NCI-H524 treated with DMSO at 0.1 percent for 48 hours (cell line): ENCODE measurements around the gene GPR158.
"Not testable (repeated sequence)": the region's sequence is repeated elsewhere in the genome, so short reads cannot be mapped to it uniquely, and the experiment has no call there.

Experiments used
- DNase-seq: peaks from one replicate; lab custom pipeline; 2025; lab: John Stamatoyannopoulos, UW

Gene GPR158

DNA sequence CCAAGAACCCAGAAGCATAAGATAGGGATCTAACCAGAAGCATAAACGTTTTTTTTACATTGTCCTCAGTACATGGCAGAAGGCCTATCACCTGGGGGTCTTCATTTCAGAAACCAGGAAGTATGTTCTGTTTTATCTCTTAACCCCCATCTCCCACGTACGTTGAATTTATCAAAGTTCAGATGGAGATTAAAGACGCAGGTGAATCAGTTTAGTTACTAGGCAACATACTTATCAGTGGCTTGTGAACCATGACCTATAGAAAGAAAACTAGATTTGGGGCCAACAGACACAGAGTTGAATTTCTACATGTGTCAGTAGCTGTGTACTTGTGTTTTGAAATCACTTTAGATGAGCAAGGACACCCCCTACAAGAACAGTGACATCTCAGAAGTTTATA, 122.7 kb downstream of the GPR158 start:
- DNase-seq = no peak

DNA sequence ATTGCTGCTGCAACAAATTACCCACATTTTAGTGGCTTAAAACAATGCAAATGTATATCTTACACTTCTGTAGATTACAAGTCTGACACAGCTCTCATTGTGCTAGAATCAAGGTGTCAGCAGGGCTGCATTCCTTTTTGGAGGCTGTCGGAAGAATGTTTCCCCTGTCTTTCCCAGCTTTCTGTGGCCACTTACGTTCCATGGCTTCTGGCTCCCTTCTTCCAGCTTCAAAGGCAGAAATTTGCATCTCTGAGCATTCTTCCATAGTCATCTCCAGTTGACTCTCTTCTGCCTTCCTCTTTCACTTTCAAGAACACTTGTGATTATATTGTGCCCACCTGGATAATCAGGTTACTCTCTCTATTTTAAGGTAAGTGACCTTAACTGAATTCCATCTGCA, 125.3 kb downstream of the GPR158 start:
- DNase-seq = no peak

DNA sequence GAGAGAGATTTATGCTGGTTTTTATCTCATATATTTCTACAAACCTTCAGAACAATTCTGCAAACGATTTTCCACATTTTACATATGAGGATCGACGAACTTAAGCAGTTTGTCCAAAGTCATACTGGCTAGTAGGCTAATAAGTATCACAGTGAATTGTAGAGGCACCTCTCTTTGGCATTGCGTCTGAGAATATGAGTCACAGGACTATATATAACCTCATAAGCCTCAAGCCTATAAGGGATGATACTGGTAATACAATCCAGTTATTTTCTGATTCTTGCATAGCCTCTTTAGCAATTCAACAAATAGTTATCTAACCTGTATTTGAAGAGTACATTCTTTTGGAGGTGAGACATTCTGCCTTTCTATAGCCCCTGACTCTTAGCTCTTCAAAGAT, 129.8 kb downstream of the GPR158 start:
- no peak for DNase-seq

DNA sequence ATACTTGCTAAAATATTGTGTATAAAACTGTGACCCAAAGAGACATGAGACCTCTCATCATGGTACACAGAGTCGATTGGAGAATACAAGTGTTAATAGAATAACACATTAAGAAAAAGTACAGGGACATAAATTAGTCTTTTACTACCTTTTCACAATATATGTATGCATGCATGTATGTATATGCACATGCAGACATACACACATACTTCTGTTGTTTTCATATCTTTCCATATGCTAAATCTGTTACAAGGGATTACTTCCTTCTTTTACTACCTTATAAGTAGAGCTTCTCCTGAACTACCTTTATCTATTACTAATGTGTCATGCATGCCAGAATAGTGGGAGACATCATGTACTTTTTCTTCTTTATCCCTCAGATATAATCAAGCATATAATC, 131.6 kb downstream of the GPR158 start:
- DNase-seq = no peak

DNA sequence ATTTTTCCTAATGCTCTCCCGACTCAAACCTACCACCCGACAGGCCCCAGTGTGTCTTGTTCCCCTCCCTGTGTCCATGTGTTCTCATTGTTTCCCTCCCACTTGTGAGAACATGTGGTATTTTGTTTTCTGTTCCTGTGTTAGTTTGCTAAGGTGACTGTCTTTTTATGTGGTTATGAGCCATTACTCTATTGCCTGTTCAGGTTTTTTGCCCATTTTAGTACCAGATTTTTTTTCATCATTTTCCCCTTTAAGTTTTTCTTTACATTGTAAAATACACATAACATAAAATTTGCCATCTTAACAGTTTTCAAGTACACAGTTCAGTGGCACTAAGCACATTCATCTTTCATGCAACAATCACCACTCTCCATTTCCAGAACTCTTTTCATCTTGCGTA, 133.5 kb downstream of the GPR158 start:
- DNase-seq = no peak

DNA sequence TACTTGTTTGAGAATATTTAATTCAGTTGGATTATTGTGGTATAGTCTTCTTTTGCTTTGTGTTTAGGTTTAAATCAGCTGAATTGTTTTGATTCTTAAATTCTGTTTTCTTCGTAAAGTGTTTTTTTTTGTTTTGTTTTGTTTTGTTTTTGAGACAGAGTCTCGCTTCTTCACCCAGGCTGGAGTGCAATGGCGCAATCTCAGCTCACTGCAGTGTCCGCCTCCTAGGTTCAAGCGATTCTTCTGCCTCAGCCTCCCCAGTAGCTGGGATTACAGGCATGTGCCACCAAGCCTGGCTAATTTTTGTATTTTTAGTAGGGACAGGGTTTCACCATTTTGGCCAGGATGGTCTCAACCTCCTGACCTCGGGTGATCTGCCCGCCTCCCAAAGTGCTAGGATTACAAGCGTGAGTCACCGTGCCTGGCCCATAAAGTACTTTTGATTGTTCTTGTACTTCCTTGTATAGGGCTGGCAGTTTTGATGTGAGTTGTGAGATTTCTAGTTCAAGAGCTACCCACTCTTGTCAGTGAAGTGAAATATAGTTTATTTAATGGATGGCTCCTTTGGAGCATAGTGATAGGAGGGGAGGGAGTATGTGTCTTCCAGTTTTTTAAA, 142.9 kb downstream of the GPR158 start:
- DNase-seq = not testable (repeated sequence)

GRCh38 chr10:25327273-25327672, 152.5 kb downstream of the GPR158 start:
- DNase-seq = no peak

DNA sequence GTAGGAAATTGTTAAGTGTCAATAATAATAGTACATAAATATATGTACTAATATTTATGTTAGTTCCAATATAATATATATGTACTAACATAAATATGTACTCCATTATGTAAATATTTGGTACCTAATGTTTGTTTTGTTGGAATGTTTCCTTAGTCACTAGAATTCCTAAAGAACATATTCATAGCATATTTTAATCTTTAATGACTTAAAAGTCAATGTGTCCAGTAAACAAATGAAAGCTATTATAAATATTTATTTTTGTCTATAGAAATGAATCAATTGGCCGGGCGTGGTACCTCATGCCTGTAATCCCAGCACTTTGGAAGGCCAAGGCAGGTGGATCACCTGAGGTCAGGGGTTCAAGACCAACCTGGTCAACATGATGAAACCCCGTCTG, 153.6 kb downstream of the GPR158 start:
- no peak for DNase-seq

- not testable (repeated sequence) for DNase-seq
These were observed 154.8 kb downstream of the GPR158 start for GRCh38 chr10:25329587-25329986.

DNA sequence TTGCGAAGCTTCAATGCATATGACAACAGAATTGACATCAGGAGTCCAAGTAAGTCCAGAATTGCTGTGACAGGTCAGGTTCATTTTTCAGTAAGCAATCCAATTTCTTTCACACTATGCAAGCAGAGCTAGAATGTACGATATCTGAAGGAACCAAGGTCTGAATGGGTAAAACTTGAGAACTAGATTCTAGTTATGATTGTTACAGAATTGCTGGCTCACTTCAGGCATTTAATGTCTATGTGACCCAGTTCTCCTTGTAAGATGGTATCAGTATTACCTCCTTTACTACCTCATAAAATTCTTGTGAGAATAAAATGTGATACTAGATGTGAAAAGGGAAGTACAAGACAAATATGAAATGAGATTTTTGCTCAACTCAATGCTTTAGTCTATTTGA, 159.6 kb downstream of the GPR158 start:
- no peak for DNase-seq

DNA sequence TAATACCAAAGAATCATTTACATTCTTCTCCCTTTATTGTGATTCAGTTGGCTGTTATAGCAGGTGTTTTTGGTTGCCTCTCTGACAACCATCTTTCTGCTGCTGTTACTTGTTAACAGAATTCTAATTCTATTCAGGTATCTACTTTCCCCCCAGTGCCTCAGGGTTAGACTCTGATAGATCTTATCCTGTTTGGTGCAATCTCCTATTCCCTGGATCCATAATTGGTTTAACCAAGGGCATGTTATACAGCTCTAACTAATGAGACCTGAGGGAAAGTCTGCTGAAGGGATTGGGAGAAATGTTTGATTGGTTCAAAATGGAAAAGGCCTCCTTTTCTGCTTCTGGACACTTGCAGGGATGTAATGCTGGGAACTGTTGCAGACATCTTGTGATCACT, 161.5 kb downstream of the GPR158 start:
- DNase-seq = no peak

DNA sequence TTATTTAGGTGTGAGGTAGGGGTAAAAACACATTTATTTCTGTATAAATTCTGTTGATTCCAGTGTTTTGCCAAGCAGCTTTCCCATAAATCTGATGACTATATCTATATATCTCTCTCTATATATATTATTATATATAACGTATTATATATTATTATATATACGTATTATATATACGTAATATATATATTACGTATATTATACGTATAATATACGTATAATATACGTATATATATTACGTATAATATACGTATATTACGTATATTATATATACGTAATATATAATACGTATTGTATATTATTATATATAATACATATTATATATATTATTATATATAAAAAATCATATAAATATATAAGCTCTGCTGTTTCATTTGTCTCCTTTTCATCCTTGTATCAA, 163.5 kb downstream of the GPR158 start:
- no peak for DNase-seq

DNA sequence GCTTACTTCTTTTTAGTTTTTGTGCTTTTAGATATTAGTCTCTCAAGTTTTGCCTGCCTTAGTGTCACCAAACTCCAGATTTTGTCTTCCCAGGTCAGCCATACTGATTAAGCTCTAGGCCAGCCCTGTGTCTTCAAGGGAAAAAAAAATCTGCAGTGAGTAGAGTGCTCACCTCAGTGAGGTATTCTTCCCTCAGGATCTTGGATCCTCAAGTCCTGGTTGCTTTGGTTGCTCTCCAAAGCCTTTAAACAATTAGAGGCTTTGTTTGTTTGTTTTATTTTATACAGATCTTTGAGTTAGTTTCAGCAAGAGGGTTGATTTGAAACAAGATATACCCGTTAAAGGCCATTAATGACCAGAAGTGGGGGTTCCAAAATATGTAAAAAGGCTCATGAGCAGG, 165.2 kb downstream of the GPR158 start:
- DNase-seq = no peak

DNA sequence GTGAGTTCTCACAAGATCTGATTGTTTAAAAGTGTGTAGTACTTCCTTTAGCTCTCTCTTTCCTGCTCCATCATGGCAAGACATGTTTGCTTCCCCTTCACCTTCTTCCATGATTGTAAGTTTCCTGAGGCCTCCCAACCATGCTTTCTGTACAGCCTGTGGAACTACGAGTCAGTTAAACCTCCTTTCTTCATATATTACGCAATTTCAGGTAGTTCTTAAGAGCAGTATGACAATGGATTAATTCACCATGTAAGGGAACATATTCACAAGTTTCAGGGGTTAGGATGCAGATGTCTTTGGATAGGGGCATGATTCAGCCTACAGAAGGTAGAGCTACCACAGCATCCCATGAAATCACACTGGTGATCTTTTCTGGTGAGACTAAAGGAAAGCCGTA, 174.7 kb downstream of the GPR158 start:
- no peak for DNase-seq

DNA sequence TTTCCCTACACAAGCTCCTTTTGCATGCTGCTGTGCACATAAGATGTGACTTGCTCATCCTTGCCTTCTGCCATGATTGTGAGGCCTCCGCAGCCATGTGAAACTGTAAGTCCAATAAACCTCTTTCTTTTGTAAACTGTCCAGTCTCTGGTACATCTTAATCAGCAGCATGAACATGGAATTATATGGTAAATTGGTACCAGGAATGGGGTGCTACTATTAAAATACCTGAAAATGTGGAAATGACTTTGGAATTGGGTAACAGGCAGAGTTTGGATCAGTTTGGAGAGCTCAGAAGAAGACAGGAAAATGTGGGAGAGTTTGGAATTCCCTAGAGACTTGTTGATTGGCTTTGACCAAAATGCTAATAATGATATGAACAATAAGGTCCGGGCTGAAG, 181.8 kb downstream of the GPR158 start:
- no peak for DNase-seq

DNA sequence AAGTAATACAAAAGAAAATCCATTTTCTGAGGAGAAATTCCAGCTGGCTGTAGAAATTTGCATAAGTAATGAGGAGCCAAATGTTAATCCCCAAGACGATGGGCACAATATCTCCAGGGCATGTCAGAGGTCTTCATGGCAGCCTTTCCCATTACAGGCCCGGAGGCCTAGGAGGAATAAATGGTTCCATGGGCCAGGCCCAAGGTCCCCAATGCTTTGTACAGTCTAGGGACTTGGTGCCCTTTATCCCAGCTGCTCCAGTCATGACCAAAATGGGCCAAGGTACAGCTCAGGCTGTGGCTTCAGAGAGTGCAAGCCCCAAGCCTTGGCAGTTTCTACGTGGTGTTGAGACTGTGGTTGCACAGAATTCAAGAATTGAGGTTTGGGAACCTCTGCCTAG, 182.5 kb downstream of the GPR158 start:
- no peak for DNase-seq

DNA sequence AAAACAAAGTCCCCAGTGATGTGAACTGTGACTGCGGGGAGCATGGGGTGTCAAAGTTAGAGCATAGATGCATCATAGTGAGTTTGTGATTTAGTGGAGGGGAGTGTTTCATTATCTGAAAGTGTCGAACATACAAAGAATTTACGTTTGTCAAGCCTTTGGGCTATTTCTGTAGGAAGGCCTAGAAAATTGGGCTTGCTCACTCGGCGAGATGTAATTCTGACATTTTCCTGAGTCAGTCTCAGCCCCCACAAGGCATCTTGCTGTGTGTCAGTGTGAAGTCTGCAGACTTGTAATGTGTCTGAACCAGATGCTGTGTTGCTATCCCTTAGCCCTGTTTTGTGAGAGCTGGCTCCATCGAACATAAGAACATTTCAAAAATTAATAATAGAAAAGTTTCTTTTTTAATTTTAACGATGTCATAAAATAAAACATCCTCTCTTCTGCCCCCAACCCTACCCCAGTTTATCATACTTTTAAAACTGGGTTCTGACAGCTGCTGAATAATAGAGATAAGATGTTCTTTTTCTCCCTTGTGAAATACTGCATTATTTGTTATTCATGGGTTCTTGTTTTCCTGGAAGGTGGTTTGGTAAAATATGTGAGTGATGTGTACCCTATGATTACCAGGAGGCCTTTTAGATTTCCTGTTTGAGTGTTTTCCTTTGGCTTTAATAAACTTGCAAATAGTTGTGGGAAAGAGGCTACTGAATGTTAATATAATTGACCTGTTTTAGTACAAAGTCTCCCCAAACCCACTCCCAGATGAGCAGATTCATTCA, 207.4 kb downstream of the GPR158 start:
- no peak for DNase-seq

DNA sequence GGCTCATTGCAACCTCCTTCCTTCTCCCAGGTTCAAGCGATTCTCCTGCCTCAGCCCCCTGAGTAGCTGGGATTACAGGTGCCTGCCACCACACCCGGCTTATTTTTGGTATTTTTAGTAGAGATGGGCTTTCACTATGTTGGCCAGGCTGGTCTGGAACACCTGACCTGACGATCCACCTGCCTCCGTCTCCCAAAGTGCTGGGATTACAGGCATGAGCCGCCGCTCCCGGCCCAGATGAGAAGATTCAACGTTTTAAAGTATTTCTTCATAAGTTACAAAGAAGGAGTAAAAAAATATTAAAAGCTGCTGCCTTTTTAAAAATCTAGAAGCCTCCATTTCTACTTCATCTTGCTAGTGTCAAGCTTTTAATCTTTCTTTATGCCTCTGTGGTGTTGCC, 208.1 kb downstream of the GPR158 start:
- not testable (repeated sequence) for DNase-seq

DNA sequence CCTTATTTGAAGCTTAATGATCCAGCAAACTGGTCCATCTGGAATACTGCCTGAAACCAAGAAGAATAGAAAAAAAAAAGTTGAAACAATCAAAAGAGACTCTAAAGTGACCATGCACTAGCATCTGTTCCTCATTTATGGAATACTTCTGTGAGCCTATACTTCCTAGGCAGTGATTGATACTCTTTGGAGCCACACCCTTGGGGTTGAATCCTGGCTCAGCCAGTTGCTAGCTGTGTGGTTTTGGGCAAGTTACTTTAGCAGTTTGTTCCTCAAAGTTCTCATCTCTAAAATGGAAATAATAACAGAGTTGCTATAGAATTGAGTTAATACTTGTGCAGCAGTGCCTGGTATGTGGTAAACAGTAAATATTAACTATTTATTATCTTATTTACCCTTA, 208.9 kb downstream of the GPR158 start:
- DNase-seq = no peak

GRCh38 chr10:25384618-25385017, 209.8 kb downstream of the GPR158 start:
- DNase-seq = no peak

DNA sequence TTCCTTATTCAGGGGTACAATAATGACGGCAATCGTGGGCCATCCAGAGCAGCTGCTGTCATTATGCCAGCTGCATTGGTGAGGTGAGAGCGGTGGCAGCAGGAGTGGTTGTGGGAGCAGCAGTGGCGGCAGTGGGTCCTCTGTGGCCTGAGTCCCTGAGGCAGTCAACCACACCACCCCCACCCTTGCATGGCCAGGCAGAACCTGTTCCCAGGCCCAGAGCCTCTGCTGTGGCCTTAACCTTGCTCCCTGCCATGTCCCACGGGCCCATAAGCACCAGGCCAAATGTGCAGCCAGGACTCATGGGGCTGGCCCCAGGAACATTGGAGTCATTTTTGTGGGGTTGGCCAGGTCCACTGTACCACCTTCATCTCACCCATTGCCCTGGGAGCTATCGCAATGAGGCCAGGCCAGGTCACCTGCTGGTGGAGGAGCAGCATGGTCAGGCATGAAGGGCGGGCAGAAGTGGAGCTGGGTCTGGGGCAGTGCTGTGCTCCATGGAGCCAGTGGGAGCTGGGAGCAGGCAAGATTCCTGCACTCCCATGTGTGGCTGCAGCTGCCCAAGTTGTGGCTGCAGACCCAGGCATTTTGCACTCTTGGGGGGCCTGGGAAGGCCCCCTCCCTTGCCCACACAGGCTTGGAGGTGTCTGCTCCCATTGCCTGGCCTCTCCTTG, 213.5 kb downstream of the GPR158 start:
- DNase-seq = no peak

- DNase-seq = no peak
These were observed 214.0 kb downstream of the GPR158 start for GRCh38 chr10:25388862-25389206.

DNA sequence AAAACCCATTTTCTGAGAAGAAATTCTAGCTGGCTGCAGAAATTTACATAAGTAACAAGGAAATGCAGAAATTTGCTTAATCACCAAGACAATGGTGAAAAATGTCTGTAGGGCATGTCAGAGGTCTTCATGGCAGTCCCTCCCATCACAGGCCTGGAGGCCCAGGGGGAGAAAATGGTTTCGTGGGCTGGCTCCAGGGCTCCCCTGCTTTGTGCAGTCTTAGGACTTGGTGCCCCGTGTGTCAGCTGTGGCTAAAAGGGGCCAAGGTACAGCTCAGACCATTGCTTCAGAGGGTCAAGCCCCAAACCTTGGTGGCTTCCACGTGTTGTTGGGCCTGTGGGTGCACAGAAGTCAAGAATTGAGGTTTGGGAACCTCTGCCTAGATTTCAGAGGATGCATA, 215.9 kb downstream of the GPR158 start:
- DNase-seq = no peak

DNA sequence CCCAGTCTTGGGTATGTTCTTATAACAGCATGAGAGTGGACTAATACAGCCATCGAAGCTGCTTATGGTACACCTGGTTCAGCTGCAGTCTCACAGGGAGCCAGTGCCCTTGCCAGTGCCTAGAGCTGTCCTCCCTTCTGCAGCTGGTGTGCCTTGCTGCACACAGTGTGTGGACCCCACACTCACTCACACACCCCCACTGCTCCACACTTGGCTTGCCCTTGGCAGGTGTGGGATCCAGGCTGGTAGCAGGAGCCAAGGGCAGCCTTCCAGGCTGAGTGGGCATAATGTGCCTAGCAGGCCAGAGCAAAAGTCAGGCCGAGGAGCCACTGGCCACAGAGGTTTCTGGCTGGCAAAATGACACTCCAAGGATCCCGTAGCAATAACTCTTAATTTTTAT, 217.3 kb downstream of the GPR158 start:
- no peak for DNase-seq
